HG03432 (cell line): Measurements from ENCODE around the gene YPEL3.

ENCODE experiments used
- ATAC-seq: cut with Tn5 transposase; IDR thresholded peaks from one replicate; pipeline ENCODE4 v1.9.1; 2021; ENCODE audit warnings: mild to moderate bottlenecking, moderate library complexity; ENCODE audit not compliant: unreplicated experiment

Gene YPEL3

GRCh38 chr16:30075503-30076275, 20.3 kb downstream of the YPEL3 start, which contains the start of gene PPP4C:
TSS of gene PPP4C (plus strand) at chr16:30075994. CDS start at chr16:30076378, 384 bp downstream.
- ATAC-seq = peak; percentile 76

DNA sequence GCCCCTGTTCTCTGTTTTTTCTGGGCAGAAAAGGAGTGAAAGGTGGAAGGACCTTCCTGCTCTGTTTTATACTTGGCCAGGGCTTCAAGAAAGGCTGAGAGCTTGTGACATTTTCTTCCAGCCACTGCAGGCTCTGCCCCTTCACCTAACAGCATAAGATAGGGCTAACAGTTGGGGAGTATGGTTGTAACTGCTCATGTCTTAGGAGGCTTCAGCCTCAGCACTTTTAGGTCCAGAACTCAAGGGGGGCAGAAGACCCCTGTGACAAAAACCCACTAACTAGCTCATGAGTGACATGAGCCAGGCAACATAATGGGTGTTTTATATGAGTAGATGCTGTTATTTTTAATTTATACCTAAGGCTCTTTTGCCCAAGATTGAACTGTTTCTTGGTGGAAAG, 25.5 kb downstream of the YPEL3 start:
- ATAC-seq = no peak

GRCh38 chr16:30069611-30070462, 26.2 kb downstream of the YPEL3 start:
- ATAC-seq = no peak

GRCh38 chr16:30068750-30069610, 27.0 kb downstream of the YPEL3 start:
- no peak for ATAC-seq

- ATAC-seq = no peak
Observed at GRCh38 chr16:30068333-30068732, 27.7 kb downstream of the YPEL3 start.

- ATAC-seq = no peak
Observed at GRCh38 chr16:30067584-30067916, 28.5 kb downstream of the YPEL3 start.

DNA sequence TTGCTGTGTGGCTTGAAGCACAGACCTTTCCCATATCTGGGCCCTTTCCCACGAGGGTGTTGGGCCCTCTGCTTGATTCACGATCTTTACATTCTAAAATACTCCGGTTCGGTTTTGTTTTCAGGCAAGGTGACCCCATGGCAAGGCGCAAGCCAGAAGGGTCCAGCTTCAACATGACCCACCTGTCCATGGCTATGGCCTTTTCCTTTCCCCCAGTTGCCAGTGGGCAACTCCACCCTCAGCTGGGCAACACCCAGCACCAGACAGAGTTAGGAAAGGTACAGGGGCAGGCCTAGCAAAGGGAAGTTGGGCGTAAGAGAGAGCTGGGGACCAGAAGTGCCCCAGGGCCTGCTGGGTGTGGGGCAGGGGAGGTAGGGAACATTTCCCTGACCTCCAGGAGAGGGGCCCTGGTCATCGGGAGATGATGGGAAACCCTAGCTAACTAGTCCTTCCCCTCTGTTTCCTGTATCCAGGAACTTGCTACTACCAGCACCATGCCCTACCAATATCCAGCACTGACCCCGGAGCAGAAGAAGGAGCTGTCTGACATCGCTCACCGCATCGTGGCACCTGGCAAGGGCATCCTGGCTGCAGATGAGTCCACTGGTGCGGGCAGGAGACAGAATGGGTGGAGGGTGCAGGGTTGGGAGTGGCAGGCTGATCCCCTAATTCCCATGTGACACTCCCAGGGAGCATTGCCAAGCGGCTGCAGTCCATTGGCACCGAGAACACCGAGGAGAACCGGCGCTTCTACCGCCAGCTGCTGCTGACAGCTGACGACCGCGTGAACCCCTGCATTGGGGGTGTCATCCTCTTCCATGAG, 29.0 kb downstream of the YPEL3 start:
- no peak for ATAC-seq

- ATAC-seq = peak; percentile 0
Observed at GRCh38 chr16:30065943-30066760, 29.9 kb downstream of the YPEL3 start.

- peak; percentile 78 for ATAC-seq
Observed at GRCh38 chr16:30065102-30065942, 30.7 kb downstream of the YPEL3 start, which contains the start of gene ALDOA. TSS of gene ALDOA (plus strand) at chr16:30065760. CDS start at chr16:30066898, 1,138 bp downstream.

GRCh38 chr16:30064729-30065101, 31.3 kb downstream of the YPEL3 start:
- peak; percentile 0 for ATAC-seq

DNA sequence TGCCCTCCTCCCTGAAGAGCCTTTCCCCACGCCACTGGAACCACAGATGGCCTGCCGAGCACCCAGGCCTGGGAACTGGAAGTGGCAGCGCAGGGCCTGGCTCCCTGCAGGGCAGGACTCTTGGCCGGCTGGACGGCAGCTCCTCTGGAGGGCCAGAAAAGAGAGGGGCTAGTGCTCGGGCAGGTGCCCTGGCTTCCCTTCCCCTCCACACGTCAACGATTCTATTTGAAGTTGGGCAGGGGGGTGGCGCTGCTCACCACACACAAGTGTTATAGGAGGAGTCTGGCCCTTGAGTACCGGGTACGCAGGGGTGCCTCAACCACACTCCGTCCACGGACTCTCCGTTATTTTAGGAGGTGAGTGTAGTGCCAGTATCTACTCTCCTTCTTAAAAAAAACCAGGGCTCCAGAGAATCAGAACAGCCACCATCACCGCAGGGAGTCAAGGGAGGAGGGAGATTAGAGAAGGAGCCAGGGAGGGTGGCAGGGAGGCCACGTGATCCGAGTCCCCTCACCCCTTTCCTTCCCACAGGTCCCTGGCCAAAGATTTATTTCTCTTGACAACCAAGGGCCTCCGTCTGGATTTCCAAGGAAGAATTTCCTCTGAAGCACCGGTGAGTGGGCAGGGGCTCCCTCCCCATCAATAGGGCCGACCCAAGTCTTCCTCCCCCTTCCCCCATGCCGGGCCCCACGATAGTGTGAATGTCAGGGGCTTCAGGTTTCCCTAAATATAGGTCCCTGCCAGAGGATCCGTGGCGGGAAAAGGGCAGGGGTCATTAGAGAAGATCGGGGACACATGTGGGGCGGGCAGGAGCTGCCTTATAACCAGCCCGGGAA, 31.9 kb downstream of the YPEL3 start:
- peak; percentile 26 for ATAC-seq

DNA sequence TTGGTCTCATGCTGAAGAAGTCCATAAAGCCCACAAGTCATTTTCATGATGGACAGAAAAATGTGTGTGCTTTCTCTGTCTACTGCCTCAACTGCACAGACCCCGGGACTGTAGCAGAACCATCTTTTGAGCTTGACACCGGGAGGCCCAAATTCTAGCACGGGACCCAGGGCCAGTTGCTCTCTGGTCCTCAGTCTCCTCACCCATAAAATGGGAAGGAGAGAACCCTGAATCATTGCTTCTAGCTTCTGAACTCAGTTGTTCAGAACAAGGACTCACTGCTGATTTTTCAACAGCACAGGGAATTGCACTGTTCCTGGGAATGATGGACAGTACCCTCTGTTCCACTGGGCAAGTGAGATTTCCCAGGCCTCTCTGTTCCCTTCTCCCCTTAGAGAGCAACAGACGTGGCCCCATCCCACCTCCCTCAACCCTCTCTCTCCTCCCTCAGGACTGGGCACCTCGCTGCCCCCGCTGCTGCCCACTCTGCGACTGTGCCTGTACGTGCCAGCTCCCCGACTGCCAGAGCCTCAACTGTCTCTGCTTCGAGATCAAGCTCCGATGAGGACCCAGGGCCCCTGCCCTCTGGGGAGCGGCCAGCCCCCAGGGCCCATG, 32.6 kb downstream of the YPEL3 start:
- no peak for ATAC-seq

GRCh38 chr16:30060836-30061554, 35.0 kb downstream of the YPEL3 start:
- ATAC-seq = no peak

DNA sequence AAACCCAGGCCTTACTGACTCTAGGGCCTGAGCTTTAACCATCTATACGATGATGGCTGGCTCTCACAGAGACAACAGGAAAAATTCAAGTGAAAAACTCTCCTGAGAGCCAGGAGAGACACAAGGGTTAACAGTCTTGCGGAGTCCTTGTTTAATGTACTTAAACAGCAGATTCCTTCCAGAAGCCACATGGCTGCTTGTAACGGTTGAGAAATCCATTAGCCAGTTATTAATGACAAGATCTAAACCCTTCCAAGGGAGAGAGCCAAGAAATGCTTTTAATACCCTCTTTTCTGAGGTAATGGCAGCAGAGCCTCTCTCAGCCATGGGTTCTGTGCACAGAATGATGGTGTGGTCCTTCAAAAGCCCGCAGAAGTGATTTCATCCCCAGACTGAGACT, 35.7 kb downstream of the YPEL3 start:
- ATAC-seq = no peak

DNA sequence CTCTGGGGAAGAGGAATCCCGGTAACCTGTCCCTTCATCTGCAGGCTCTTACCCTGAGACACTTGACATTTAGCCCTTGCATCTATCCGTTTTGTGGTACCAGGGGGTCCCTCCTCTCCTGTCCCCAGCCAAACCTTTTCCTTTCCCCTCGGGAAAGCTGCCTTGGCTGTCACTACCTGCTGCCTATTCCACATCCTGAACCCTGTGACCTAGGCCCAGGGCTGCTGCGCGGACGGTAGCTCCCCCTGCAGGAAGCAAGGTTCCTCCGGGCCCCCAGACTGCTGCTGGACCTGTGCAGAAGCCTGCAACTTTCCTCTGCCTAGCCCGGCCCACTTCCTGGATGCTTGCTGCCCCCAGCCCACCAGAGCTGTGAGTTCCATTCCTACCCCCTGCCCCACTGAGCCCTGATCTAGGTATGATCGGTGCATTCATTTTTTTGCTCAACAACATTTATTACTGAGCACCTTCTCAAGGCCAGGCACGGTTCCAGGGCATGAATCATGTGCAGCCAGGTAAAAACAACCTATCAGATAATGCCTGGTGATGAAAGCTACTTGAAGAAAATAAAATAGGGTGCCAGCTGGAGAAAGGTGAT, 41.0 kb downstream of the YPEL3 start:
- no peak for ATAC-seq

DNA sequence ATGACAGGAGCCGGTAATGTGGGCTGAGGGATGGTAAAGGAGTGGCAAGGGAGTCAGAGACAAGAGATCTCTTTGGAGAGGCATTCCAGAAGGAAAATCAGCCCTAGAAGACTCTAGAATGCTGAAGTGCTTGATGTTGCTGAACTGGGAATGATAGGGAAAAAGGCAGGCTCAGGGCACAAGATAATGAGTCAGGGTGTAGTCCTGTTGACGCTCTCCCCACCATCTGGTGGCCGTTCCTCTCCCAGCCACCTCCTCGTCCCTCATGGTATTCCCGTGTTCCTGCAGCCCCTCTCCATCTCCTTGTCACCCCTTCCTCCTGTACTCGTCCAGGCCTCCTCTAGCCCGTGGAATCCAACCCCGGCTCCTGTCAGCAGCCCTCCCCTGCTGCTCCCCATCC, 41.6 kb downstream of the YPEL3 start:
- ATAC-seq = no peak
